ENCODE measurements around the gene PLXNA3.

Gene PLXNA3

DNA sequence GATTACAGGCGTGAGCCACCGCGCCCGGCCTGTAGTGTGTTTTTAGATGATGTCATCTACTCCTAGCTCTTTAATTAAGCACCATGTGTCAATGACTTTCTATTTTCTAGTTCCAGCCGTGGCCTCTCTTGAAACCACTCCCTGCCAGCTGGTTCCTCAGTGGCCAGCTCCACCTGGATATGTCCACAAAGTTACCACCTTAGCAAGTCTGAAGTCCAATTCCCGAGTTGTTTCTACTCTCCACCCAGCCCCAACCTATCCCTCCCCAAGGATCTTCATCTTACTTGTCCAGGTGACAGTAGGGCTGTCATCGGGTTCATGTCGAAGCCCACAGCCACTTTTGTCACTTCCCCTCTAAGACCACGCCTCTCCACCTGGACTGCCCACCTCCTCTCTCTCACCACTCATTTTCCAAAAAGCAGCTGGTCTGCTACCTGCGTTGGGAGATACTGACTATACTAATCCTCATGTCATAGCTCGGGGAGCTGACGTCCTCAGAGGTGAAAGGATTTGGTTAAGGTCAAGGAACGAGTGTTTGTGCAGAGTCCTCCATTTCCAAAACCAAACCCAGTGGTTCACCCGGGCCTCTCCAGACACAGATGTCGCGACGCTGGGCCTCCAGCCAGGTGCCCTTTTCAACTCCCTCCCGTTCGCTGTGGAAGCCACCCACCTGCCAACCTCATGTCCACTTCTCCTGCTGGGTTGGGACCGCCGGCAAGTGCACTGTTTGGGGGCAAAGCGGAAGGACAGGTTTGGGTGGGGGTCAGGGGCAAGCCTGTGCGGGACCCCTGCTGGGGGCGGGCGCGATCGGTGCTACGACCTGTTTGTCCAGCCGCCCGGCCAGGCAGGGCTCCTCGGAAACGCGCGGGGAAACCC is 57.2 kb downstream of the PLXNA3 start:
- no peak for TF ChIP-seq ZFX (IDR thresholded peaks at IDR 0.05; ENCODE audit: borderline replicate concordance)
- TF ChIP-seq, protein P1, sequence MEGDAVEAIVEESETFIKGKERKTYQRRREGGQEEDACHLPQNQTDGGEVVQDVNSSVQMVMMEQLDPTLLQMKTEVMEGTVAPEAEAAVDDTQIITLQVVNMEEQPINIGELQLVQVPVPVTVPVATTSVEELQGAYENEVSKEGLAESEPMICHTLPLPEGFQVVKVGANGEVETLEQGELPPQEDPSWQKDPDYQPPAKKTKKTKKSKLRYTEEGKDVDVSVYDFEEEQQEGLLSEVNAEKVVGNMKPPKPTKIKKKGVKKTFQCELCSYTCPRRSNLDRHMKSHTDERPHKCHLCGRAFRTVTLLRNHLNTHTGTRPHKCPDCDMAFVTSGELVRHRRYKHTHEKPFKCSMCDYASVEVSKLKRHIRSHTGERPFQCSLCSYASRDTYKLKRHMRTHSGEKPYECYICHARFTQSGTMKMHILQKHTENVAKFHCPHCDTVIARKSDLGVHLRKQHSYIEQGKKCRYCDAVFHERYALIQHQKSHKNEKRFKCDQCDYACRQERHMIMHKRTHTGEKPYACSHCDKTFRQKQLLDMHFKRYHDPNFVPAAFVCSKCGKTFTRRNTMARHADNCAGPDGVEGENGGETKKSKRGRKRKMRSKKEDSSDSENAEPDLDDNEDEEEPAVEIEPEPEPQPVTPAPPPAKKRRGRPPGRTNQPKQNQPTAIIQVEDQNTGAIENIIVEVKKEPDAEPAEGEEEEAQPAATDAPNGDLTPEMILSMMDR (IDR thresholded peaks at IDR 0.05) = no peak
- peak overlapping the region; percentile 66 for H3K27ac ChIP-seq

DNA sequence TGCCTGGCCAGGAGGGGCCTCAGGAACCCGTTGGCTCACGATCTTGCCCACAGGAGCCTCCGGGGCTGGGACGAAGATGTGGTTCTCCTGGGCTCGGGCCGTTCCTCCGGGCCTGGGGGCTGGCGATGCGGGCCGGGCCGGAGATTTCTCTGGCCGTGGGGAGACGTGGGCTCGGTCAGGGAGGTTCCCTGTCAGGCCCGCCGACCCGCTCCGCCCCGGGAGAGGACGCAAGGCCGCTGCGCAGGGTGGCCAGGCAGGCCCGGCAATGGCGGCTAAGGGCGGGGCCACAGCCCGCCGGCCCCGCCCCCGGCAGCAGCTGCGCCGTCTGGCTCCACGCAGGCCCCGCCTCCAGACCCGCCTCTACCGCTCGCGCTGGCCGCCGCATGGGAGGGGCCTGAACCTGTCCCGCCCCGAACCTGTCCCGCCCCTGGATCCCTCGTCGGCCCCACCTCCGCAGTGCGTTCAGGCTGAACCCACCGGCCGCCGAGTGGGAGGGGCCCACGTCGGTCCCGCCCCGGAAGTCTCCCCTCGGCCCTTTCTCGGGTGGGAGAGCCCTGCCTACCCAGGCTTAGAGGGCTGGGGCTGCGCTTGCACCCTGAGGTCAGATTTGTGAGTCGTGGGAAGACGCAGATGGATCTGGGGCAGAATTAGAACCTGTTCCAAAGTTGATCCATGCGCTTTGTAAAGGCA is 58.0 kb downstream of the PLXNA3 start, which contains the start of gene FAM3A:
Gene FAM3A, minus strand, starts transcription at position 267 of the 690 bp plus-strand sequence. CDS start 460 bp downstream, outside the sequence.
- peak within 1 kb of the TSS; percentile 66 for H3K27ac ChIP-seq
- TF ChIP-seq, protein P1 (IDR thresholded peaks at IDR 0.05) = no peak
- no peak for TF ChIP-seq ZFX (IDR thresholded peaks at IDR 0.05; ENCODE audit: borderline replicate concordance)

DNA sequence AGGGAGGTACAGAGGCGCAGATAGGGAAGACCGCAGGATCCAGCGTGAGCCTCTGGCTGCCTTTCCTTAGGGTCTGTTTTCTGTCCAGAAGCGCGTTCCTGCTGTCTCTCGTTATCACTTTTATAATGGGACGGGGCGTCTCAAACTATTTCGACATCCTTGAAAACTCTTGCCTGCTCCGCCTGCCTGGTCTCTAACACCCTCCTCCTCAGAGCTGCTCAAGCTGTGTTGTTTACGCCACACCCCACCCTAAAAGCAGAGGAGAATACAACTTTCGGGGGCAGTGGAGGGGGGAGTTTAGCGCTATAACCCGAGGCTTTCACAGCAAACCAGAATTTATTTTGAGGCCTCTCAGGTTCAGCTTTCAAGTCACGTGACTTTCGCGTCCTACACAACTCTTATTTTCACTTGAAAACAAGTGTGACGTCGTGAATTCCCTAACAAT is 58.6 kb downstream of the PLXNA3 start:
- TF ChIP-seq, protein P1 (IDR thresholded peaks at IDR 0.05) = no peak
- TF ChIP-seq ZFX (IDR thresholded peaks at IDR 0.05; ENCODE audit: borderline replicate concordance) = no peak
- H3K27ac ChIP-seq = peak overlapping the region; percentile 66

DNA sequence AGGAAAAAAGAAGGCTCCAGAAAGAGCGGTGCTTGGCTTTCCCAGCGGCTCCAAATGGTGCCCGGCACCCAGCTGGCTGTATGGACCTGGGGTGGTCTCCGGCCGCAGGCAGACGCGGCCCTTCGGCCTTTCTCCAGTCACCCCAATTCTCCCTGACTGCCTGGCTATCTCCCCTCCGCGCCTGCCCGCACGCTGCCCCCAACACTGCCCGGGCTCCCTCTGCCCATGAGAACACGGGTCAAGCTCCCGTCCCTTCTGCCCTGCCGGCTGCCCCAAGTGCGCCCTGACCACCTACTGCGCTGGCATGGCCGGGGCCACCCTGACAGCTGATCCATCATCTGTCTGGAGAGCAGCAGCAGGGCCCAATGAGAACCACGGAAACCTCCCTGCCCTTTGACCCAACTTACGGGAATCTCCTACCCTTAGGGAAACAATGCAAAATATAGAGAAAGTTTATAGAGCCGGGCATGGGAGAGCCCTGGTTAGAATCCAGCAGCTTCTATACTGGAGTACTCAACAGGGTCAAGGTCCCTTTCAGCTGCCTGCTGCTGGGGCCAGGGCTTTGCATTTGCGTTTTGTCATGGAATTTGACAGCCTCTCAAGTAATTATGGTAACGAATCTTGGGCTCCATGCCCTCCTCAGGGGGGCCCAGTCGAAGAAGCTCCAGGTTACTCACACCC is 59.2 kb downstream of the PLXNA3 start:
- H3K27ac ChIP-seq = no peak overlapping the region; the same call in 1 of the 2 replicates
- TF ChIP-seq, protein P1 (IDR thresholded peaks at IDR 0.05) = no peak
- no peak for TF ChIP-seq ZFX (IDR thresholded peaks at IDR 0.05; ENCODE audit: borderline replicate concordance)

DNA sequence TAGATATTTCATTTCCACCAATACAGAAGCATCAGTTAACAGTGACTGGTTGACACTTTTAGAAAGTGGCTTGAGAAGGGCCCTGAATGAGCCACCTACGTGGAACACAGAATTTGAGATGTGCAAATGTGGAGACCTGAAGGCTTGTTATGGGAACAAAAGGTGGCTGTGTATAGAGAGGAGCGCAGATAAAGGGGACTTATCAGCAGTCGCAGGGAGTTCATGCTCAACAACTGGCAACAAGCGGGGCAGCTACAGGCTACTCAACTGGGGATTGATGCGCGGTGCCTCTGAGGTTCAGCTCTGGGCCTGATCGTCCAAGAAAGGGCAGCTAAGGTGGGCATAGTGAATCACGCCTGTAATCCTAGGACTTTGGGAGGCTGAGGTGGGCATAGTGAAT is 61.3 kb downstream of the PLXNA3 start:
- TF ChIP-seq, protein P1 (IDR thresholded peaks at IDR 0.05) = no peak
- TF ChIP-seq ZFX (IDR thresholded peaks at IDR 0.05; ENCODE audit: borderline replicate concordance) = no peak
- H3K27ac ChIP-seq = no peak overlapping the region

DNA sequence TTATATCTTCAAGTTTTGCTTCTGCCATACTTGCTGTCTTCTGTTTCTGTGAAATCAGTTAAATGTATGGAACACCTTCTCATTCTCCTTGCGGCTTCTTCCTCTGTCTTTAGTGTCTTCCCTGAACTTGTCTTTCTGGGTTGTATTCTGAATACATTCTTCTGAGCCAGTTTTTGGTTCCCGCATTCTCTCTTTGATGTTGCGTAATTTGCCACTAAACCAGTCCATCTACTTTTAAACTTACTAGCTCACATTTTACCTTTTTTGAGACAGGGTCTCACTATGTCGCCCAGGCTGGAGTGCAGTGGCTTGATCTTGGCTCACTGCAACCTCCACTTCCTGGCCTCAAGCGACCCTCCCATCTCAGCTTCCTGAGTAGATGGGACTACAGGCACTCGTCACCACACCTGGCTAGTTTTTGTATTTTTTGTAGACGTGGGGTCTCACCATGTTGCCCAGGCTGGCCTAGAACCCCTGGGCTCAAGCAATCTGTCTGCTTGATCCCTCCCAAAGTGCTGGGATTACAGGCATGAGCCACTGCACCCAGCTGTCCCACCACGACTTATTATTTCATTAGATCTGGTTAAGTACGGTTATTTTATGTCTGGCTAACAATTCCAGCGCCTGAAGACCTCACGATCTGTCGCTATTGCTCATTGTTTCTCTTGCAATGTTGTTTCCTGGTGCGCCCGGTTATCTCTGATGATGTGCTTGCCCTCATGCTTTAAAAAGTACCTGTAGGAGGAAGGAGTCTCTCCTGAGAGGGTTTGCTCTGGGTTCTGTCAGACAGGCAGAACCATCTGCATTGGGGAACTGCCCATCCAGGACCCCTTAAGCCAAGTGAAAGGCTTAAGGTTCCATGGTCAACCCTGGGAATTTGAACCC is 67.8 kb downstream of the PLXNA3 start:
- no peak overlapping the region for H3K27ac ChIP-seq
- TF ChIP-seq ZFX (IDR thresholded peaks at IDR 0.05; ENCODE audit: borderline replicate concordance) = no peak
- TF ChIP-seq, protein P1 (IDR thresholded peaks at IDR 0.05) = no peak

Data from 22Rv1 (cell line).